GM23338 (cell line): ENCODE measurements around the gene CCDC187. TPM values are rescaled to one million over a fixed set of nuclear protein-coding genes. Genes with fewer than 3 reads are reported as not detected.

Experiments used
- ATAC-seq: fragments of 200-7000 bp; cut with Tn5 transposase; 3 replicates; pipeline ENCODE4 v1.9.1; 2020
- DNase-seq: peaks from one replicate; pipeline ENCODE4 v3.0.0-alpha.2; 2015; ENCODE audit warnings: low spot score
- H2AFZ ChIP-seq: fragments of 200-600 bp; sonication (generic); 2 replicates; pipeline ENCODE4 v1.8.0; 2016; ENCODE audit warnings: antibody characterized with exemption, mild to moderate bottlenecking, moderate library complexity
- H3F3A ChIP-seq: fragments of 200-600 bp; sonication (generic); replicated peaks from 2 replicates; pipeline ENCODE4 v1.8.0; 2017; ENCODE audit warnings: antibody characterized with exemption, mixed run types, low read depth
- H3K27ac ChIP-seq: fragments of 200-600 bp; sonication (generic); 2 replicates; pipeline ENCODE4 v1.6.1; 2016; ENCODE audit warnings: low read depth
- H3K27me3 ChIP-seq: fragments of 200-600 bp; sonication (generic); 2 replicates; pipeline ENCODE4 v1.8.0; 2016; ENCODE audit warnings: mild to moderate bottlenecking, mixed run types, moderate library complexity; ENCODE audit not compliant: insufficient read depth
- H3K36me3 ChIP-seq: fragments of 200-600 bp; sonication (generic); 2 replicates; pipeline ENCODE4 v1.8.0; 2016; ENCODE audit warnings: mild to moderate bottlenecking; ENCODE audit not compliant: insufficient read depth
- H3K4me1 ChIP-seq: fragments of 200-600 bp; sonication (generic); 2 replicates; pipeline ENCODE4 v1.8.0; 2016; ENCODE audit warnings: mild to moderate bottlenecking, moderate library complexity; ENCODE audit not compliant: insufficient read depth
- H3K4me2 ChIP-seq: fragments of 200-600 bp; sonication (generic); 2 replicates; pipeline ENCODE4 v1.7.1; 2017; ENCODE audit warnings: mixed run types
- H3K4me3 ChIP-seq: fragments of 200-600 bp; sonication (generic); 2 replicates; pipeline ENCODE4 v1.6.1; 2016; ENCODE audit warnings: mixed run types
- H3K79me2 ChIP-seq: fragments of 200-600 bp; sonication (generic); replicated peaks from 2 replicates; pipeline ENCODE4 v1.8.0; 2017; ENCODE audit warnings: mild to moderate bottlenecking; ENCODE audit not compliant: insufficient read depth
- H3K9me2 ChIP-seq: fragments of 200-600 bp; sonication (generic); 2 replicates; pipeline ENCODE4 v1.8.0; 2017; ENCODE audit not compliant: insufficient read depth
- H4K20me1 ChIP-seq: fragments of 200-600 bp; sonication (generic); replicated peaks from 2 replicates; pipeline ENCODE4 v1.8.0; 2017; ENCODE audit warnings: mild to moderate bottlenecking; ENCODE audit not compliant: insufficient read depth
- H3K27ac Mint-ChIP-seq: 2 replicates; pipeline ENCODE4 v1.8.0; 2020; ENCODE audit warnings: inconsistent platforms, mild to moderate bottlenecking, moderate library complexity, mixed read lengths
- H3K27me3 Mint-ChIP-seq: 3 replicates; pipeline ENCODE4 v1.8.0; 2022; ENCODE audit warnings: low read depth, mild to moderate bottlenecking, moderate library complexity, mixed read lengths, inconsistent platforms; ENCODE audit not compliant: insufficient read depth, poor library complexity
- H3K36me3 Mint-ChIP-seq: 3 replicates; pipeline ENCODE4 v1.8.0; 2021; ENCODE audit warnings: low read depth, mild to moderate bottlenecking, inconsistent platforms, moderate library complexity, mixed read lengths
- H3K4me1 Mint-ChIP-seq: 3 replicates; pipeline ENCODE4 v1.8.0; 2020; ENCODE audit warnings: mild to moderate bottlenecking, inconsistent platforms, mixed read lengths
- H3K4me3 Mint-ChIP-seq: 3 replicates; pipeline ENCODE4 v1.8.0; 2021; ENCODE audit warnings: moderate library complexity, mild to moderate bottlenecking, inconsistent platforms, mixed read lengths
- H3K9me3 Mint-ChIP-seq: 3 replicates; pipeline ENCODE4 v1.8.0; 2020; ENCODE audit warnings: moderate library complexity, mild to moderate bottlenecking, inconsistent platforms, mixed read lengths
- CREB1 ChIP-seq: fragments of 250-450 bp; sonication (Bioruptor Pico); IDR thresholded peaks from 2 replicates; pipeline ENCODE4 v1.5.0; 2020; ENCODE audit warnings: low read depth, mild to moderate bottlenecking, moderate library complexity
- ETS1 ChIP-seq: IDR thresholded peaks from 2 replicates; pipeline ENCODE4 v1.6.1; 2016; ENCODE audit warnings: antibody characterized with exemption
- EZH2 ChIP-seq: fragments of 200-600 bp; sonication (generic); IDR thresholded peaks from one replicate; pipeline ENCODE4 v1.8.0; 2017; ENCODE audit warnings: antibody characterized with exemption, mild to moderate bottlenecking, low read depth; ENCODE audit not compliant: unreplicated experiment
- EZH2phosphoT487 ChIP-seq: fragments of 200-600 bp; sonication (generic); IDR thresholded peaks from one replicate; pipeline ENCODE4 v1.8.1; 2018; ENCODE audit warnings: antibody characterized with exemption; ENCODE audit not compliant: unreplicated experiment
- JUNB ChIP-seq: IDR thresholded peaks from one replicate; pipeline ENCODE4 v1.6.1; 2016; ENCODE audit warnings: antibody characterized with exemption; ENCODE audit not compliant: unreplicated experiment
- NANOG ChIP-seq: IDR thresholded peaks from 2 replicates; pipeline ENCODE4 v1.6.1; 2016; ENCODE audit warnings: antibody characterized with exemption, borderline replicate concordance
- POLR2AphosphoS5 ChIP-seq: IDR thresholded peaks from 2 replicates; pipeline ENCODE4 v1.6.1; 2016; ENCODE audit warnings: antibody characterized with exemption, low read depth
- STAT1 ChIP-seq: IDR thresholded peaks from one replicate; pipeline ENCODE4 v1.6.1; 2016; ENCODE audit warnings: antibody characterized with exemption; ENCODE audit not compliant: unreplicated experiment
- ZNF114 ChIP-seq: fragments of 250-450 bp; sonication (Bioruptor Pico); IDR thresholded peaks from 2 replicates; pipeline ENCODE4 v1.5.0; 2020; ENCODE audit warnings: mild to moderate bottlenecking, moderate library complexity
- ZNF331 ChIP-seq: fragments of 250-450 bp; sonication (Bioruptor Pico); IDR thresholded peaks from 2 replicates; pipeline ENCODE4 v1.5.0; 2020; ENCODE audit warnings: low read depth, mild to moderate bottlenecking, moderate library complexity
- ZNF462 ChIP-seq: fragments of 250-450 bp; sonication (Bioruptor Pico); IDR thresholded peaks from 2 replicates; pipeline ENCODE4 v1.5.0; 2020; ENCODE audit warnings: mild to moderate bottlenecking, moderate library complexity
- polyA plus RNA-seq: library from polyadenylated mRNA; unstranded; fragments of >200 nt; fragmentation: Nextera tagmentation; extraction: Ambion mirVana; gene quantifications from 2 replicates; pipeline ENCODE4 v1.2.1, GENCODE V29; 2016
- total RNA-seq: library from RNA; depleted of rRNA; stranded (reverse); fragments of >200 nt; shearing (Covaris generic); gene quantifications from 2 replicates; pipeline ENCODE4 v1.2.3, GENCODE V29; 2014
- TF ChIP-seq, protein P1 (sequence below): IDR thresholded peaks from one replicate; pipeline ENCODE4 v1.6.1; 2018; ENCODE audit warnings: antibody characterized with exemption; ENCODE audit not compliant: unreplicated experiment
- TF ChIP-seq, protein P2 (sequence below), 2 experiments: fragments of 200-600 bp in 1 of 2; sonication (generic) in 1 of 2; conservative IDR thresholded peaks; 2 replicates each; pipeline versions ENCODE4 v1.5.1 to v1.6.1; 2016 to 2017; ENCODE audit warnings: antibody characterized with exemption in 2 of 2, low read depth in 2 of 2, mild to moderate bottlenecking in 2 of 2, moderate library complexity in 1 of 2

Gene CCDC187
- total and polyA plus RNA-seq, 2 experiments from 2014 or later, result 0.14 TPM; not detected in 1

DNA sequence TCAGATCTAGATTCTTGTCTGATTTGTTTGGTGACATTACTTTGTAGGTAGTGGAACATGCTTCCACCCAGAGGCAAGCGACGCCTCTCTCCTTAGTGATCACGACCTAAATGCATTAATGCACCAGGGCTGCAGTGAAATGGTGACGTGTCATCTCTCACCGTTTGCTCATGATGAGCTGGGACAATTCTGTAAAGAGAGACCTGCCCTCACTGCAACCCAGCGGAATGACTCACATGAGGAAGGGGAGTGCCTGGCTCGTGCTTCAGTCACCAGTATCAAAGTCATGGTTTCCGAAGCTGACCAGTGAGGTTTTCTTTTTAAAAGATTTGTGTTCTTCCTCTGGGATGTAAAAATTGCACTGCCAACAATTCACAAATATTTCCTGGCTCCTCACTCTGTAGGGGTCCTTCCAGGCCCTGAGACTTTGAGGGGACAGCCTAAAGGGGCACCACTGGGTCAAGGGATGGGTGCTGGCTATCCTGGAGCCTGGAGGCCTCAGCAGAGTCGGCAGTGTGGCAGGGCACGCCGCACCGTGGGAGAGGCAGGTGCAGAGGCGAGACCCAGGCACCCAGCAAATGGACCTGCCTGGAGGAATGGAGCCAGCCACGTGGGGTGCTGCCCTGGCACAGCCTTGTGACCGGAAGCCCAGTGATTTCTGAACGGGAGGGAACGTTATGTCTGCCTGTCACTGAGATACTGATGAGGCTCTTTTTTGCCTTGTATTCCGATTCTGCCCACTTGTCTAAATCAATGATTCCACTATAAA is 75.6 kb downstream of the CCDC187 start:
- no peak overlapping the region for H2AFZ ChIP-seq
- peaks cover 7% of the 10 kb centered on the region for H3K27me3 Mint-ChIP-seq
- no peak overlapping the region for H3K4me3 Mint-ChIP-seq
- TF ChIP-seq ETS1, result no peak
- TF ChIP-seq ZNF331 (CRISPR knock-in tag), result no peak
- TF ChIP-seq EZH2phosphoT487, result no peak
- TF ChIP-seq STAT1, result no peak
- no peak for TF ChIP-seq ZNF114 (CRISPR knock-in tag)
- TF ChIP-seq NANOG, result no peak
- TF ChIP-seq ZNF462, result no peak
- TF ChIP-seq CREB1 (CRISPR knock-in tag), result no peak
- no peak for TF ChIP-seq EZH2
- TF ChIP-seq, protein P1, sequence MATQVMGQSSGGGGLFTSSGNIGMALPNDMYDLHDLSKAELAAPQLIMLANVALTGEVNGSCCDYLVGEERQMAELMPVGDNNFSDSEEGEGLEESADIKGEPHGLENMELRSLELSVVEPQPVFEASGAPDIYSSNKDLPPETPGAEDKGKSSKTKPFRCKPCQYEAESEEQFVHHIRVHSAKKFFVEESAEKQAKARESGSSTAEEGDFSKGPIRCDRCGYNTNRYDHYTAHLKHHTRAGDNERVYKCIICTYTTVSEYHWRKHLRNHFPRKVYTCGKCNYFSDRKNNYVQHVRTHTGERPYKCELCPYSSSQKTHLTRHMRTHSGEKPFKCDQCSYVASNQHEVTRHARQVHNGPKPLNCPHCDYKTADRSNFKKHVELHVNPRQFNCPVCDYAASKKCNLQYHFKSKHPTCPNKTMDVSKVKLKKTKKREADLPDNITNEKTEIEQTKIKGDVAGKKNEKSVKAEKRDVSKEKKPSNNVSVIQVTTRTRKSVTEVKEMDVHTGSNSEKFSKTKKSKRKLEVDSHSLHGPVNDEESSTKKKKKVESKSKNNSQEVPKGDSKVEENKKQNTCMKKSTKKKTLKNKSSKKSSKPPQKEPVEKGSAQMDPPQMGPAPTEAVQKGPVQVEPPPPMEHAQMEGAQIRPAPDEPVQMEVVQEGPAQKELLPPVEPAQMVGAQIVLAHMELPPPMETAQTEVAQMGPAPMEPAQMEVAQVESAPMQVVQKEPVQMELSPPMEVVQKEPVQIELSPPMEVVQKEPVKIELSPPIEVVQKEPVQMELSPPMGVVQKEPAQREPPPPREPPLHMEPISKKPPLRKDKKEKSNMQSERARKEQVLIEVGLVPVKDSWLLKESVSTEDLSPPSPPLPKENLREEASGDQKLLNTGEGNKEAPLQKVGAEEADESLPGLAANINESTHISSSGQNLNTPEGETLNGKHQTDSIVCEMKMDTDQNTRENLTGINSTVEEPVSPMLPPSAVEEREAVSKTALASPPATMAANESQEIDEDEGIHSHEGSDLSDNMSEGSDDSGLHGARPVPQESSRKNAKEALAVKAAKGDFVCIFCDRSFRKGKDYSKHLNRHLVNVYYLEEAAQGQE, result no peak
- TF ChIP-seq JUNB, result no peak
- TF ChIP-seq POLR2AphosphoS5, result no peak
- TF ChIP-seq, protein P2, sequence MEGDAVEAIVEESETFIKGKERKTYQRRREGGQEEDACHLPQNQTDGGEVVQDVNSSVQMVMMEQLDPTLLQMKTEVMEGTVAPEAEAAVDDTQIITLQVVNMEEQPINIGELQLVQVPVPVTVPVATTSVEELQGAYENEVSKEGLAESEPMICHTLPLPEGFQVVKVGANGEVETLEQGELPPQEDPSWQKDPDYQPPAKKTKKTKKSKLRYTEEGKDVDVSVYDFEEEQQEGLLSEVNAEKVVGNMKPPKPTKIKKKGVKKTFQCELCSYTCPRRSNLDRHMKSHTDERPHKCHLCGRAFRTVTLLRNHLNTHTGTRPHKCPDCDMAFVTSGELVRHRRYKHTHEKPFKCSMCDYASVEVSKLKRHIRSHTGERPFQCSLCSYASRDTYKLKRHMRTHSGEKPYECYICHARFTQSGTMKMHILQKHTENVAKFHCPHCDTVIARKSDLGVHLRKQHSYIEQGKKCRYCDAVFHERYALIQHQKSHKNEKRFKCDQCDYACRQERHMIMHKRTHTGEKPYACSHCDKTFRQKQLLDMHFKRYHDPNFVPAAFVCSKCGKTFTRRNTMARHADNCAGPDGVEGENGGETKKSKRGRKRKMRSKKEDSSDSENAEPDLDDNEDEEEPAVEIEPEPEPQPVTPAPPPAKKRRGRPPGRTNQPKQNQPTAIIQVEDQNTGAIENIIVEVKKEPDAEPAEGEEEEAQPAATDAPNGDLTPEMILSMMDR (conservative IDR thresholded peaks at IDR 0.05; ENCODE audit: low read depth in 2 of 2), result no peak
- H3K4me1 ChIP-seq, result no peaks in the 10 kb centered on the region
- H3K79me2 ChIP-seq, result peaks cover 90% of the 10 kb centered on the region
- ATAC-seq (no peak), DNase-seq (no peak)
- no peaks in the 10 kb centered on the region for H3K9me2 ChIP-seq
- H3K4me2 ChIP-seq, result no peak overlapping the region
- no peaks in the 10 kb centered on the region for H3K27me3 ChIP-seq
- peaks cover 10% of the 10 kb centered on the region for H3K4me1 Mint-ChIP-seq
- H3K9me3 Mint-ChIP-seq, result no peaks in the 10 kb centered on the region
- H3K4me3 ChIP-seq, result no peak overlapping the region
- 0 out of 2 replicates have a peak, but pooled peaks cover 2% of the 10 kb centered on the region for H3K36me3 ChIP-seq
- peaks cover 17% of the 10 kb centered on the region for H3K36me3 Mint-ChIP-seq
- 0 out of 2 replicates have a peak overlapping the region, but pooled peaks have one; percentile 19 for H3K27ac Mint-ChIP-seq
- H3K27ac ChIP-seq, result no peak overlapping the region
- H4K20me1 ChIP-seq, result peaks cover 57% of the 10 kb centered on the region
- 0 out of 2 replicates have a peak, but pooled peaks cover 3% of the 10 kb centered on the region for H3F3A ChIP-seq
